HCT116 (cell line): ENCODE measurements around the gene RAMP2.

Experiments used
- EZH2phosphoT487 ChIP-seq: fragments of 200-600 bp; IDR thresholded peaks from 2 replicates; pipeline ENCODE4 v1.6.1; 2018; ENCODE audit warnings: antibody characterized with exemption, borderline replicate concordance
- POLR2A ChIP-seq: IDR thresholded peaks from 2 replicates; pipeline ENCODE4 v1.7.0; 2011; ENCODE audit warnings: borderline replicate concordance; ENCODE audit not compliant: insufficient read depth, insufficient read length; ENCODE audit errors: extremely low read depth
- SP1 ChIP-seq: IDR thresholded peaks from 2 replicates; pipeline ENCODE4 v1.6.1; 2012; ENCODE audit warnings: low read depth
- YY1 ChIP-seq: IDR thresholded peaks from 2 replicates; pipeline ENCODE4 v1.6.1; 2011; ENCODE audit warnings: low read length, low read depth, moderate library complexity, mild to moderate bottlenecking; ENCODE audit not compliant: insufficient replicate concordance; ENCODE audit errors: extremely low read depth
- TF ChIP-seq, protein P1 (sequence below), 3 experiments: fragments of 200-600 bp in 1 of 3; sonication (generic) in 1 of 3; IDR thresholded peaks in 2 of 3; conservative IDR thresholded peaks in 1 of 3; 2 replicates each; pipeline ENCODE4 v1.5.1; 2012 to 2017; ENCODE audit warnings: low read depth in 2 of 3, low read length in 2 of 3, antibody characterized with exemption in 1 of 3, borderline replicate concordance in 1 of 3, control low read depth in 1 of 3, mild to moderate bottlenecking in 1 of 3, mixed read lengths in 1 of 3, mixed run types in 1 of 3, moderate library complexity in 1 of 3; ENCODE audit not compliant: insufficient read depth in 1 of 3

- TF ChIP-seq, protein P1, sequence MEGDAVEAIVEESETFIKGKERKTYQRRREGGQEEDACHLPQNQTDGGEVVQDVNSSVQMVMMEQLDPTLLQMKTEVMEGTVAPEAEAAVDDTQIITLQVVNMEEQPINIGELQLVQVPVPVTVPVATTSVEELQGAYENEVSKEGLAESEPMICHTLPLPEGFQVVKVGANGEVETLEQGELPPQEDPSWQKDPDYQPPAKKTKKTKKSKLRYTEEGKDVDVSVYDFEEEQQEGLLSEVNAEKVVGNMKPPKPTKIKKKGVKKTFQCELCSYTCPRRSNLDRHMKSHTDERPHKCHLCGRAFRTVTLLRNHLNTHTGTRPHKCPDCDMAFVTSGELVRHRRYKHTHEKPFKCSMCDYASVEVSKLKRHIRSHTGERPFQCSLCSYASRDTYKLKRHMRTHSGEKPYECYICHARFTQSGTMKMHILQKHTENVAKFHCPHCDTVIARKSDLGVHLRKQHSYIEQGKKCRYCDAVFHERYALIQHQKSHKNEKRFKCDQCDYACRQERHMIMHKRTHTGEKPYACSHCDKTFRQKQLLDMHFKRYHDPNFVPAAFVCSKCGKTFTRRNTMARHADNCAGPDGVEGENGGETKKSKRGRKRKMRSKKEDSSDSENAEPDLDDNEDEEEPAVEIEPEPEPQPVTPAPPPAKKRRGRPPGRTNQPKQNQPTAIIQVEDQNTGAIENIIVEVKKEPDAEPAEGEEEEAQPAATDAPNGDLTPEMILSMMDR (IDR thresholded peaks at IDR 0.05 in 2 of 3, conservative IDR thresholded peaks at IDR 0.05 in 1 of 3; ENCODE audit: borderline replicate concordance in 1 of 3, insufficient read depth in 1 of 3, low read depth in 2 of 3, low read length in 2 of 3): no peak
- TF ChIP-seq POLR2A (no peak), EZH2phosphoT487 (no peak), YY1 (no peak), SP1 (no peak)
These were observed 20.7 kb downstream of the RAMP2 start for GRCh38 chr17:42781639-42782165.
